Fibroblast of mammary gland (primary cell): ENCODE measurements around the gene GIGYF1.

ENCODE experiments used
- DNase-seq: peaks from one replicate; pipeline ENCODE4 v3.0.0-alpha.2; 2010; ENCODE audit warnings: low read depth
- H3K4me3 ChIP-seq: 2 replicates; pipeline ENCODE4 v1.5.1; 2011; ENCODE audit warnings: low read depth, mild to moderate bottlenecking, low read length, moderate library complexity; ENCODE audit not compliant: control insufficient read depth
- CTCF ChIP-seq: conservative IDR thresholded peaks from 2 replicates; pipeline ENCODE4 v1.5.1; 2011; ENCODE audit warnings: low read depth, low read length, inconsistent platforms; ENCODE audit not compliant: control insufficient read depth, insufficient read depth

The GIGYF1 gene

GRCh38 chr7:100687751-100688300, 6.2 kb downstream of the GIGYF1 start:
- TF ChIP-seq CTCF: no peak
- peak; percentile 70 for DNase-seq
- H3K4me3 ChIP-seq: no peak overlapping the region

GRCh38 chr7:100687261-100687660, 6.8 kb downstream of the GIGYF1 start:
- no peak overlapping the region for H3K4me3 ChIP-seq
- TF ChIP-seq CTCF: no peak
- no peak for DNase-seq

DNA sequence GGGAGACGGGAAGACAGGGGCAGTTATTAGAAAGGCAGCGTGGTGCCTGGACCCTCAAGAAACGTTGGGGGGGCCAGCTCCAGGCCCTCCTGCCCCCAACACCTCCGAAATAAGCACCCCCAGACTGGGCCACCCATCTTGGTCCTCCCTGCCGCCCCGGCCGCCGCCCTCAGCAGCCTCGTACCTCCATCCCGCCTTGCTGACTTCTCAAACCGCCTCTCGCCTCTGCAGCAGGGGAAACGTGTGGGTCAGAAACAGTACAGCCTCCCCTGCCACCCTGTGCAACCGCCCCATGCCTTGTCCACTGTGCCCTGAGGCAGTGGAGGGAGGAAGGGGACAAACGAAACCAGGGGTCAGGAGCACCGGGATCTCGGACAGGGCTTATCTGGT, 7.2 kb downstream of the GIGYF1 start:
- no peak for DNase-seq
- H3K4me3 ChIP-seq: no peak overlapping the region
- TF ChIP-seq CTCF: no peak

DNA sequence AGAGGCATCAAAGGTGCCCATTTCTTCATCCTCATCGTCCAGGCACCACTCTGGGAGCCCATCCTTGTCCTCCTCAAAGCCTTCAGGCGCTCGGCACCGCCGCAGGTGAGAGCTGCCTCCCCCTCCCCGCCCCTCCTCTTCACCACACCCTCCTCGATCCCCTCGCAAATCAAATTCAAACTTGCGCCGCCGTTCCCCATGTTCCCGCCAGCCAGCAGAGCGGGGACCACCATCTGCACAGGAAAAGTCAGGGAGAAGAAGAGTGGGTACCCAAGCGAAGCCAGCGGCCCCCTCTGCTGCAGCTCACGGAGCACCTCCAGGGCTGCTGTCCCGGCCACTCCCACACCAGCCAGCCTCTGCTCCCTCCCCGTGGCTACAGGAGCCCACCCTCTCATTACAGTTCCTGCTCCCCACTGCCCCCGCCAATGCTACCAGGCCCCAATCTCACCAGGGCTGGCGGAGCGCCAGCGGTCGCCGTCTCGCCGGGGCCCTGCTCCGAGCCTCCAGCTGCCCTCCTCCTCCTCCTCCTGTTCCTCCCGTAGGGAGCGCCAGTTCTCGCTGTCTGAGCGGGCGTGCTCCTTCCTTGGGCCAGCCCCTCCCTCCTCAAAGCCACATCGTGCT, 7.7 kb downstream of the GIGYF1 start:
- DNase-seq: no peak
- no peak for TF ChIP-seq CTCF
- no peak overlapping the region for H3K4me3 ChIP-seq

DNA sequence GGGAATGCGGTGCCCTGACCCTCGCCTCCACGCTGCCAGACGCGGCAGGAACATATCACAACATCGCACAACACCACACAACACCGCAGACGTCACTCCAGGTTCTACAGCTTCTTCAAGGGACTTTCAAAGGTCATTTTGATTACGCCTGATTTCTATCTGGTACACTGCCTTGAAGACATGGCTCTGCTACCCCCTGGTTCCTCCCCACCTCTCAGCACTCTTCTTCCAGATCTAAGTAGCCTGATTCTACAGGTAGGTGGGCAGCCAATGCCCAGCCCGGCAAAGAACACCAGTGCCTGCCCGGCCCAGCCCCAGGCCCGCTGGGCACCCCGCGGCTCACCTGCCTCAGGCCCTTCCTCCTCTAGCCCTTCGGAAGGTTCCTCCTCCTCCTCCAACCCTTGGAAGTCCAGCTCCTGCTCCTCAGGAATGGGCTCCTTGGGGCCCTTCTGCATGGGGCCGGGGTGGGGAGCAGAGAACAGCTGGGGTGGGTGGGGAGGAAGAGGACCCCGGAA, 8.4 kb downstream of the GIGYF1 start:
- H3K4me3 ChIP-seq: no peak overlapping the region
- DNase-seq: no peak
- no peak for TF ChIP-seq CTCF

GRCh38 chr7:100685049-100685605, 8.9 kb downstream of the GIGYF1 start:
- no peak for TF ChIP-seq CTCF
- no peak overlapping the region for H3K4me3 ChIP-seq
- no peak for DNase-seq

GRCh38 chr7:100684534-100685042, 9.5 kb downstream of the GIGYF1 start:
- no peak for DNase-seq
- TF ChIP-seq CTCF: no peak
- H3K4me3 ChIP-seq: no peak overlapping the region
